ENCODE results near the gene COP1.
"Not testable (repeated sequence)": the region's sequence is repeated elsewhere in the genome, so short reads cannot be mapped to it uniquely, and the experiment has no call there.

The COP1 gene

GRCh38 chr1:176216031-176216430 lies 8.9 kb upstream of the COP1 start:
- H3K4me3 ChIP-seq (ENCODE audit: low read depth, low read length), result no peak overlapping the region
- H3K27me3 ChIP-seq (ENCODE audit: insufficient read depth, low read depth, severe bottlenecking), result no peaks in the 10 kb centered on the region
- no peaks in the 10 kb centered on the region for H3K9me3 ChIP-seq (ENCODE audit: severe bottlenecking)
- no peaks in the 10 kb centered on the region for H3K36me3 ChIP-seq
- no peak overlapping the region for H3K27ac ChIP-seq
- TF ChIP-seq CTCF (IDR thresholded peaks at IDR 0.05; ENCODE audit: low read depth, low read length), result no peak
- DNase-seq, result no peak

GRCh38 chr1:176211396-176212165 lies 4.5 kb upstream of the COP1 start:
- Histone ChIP-seq H3K9me3 (ENCODE audit: severe bottlenecking) (no peaks in the 10 kb centered on the region), H3K4me3 (ENCODE audit: low read depth, low read length) (no peak overlapping the region), H3K27me3 (ENCODE audit: insufficient read depth, low read depth, severe bottlenecking) (no peaks in the 10 kb centered on the region), H3K27ac (no peak overlapping the region), H3K36me3 (peaks cover 5% of the 10 kb centered on the region)
- no peak for DNase-seq
- TF ChIP-seq CTCF (IDR thresholded peaks at IDR 0.05; ENCODE audit: low read depth, low read length), result no peak

GRCh38 chr1:176208034-176208433 lies 948 bp upstream of the COP1 start:
- DNase-seq, result no peak
- peak overlapping the region; percentile 71 for H3K4me3 ChIP-seq (ENCODE audit: low read depth, low read length)
- no peak for TF ChIP-seq CTCF (IDR thresholded peaks at IDR 0.05; ENCODE audit: low read depth, low read length)
- H3K9me3 ChIP-seq (ENCODE audit: severe bottlenecking), result no peaks in the 10 kb centered on the region
- H3K27ac ChIP-seq, result peak overlapping the region; percentile 94
- H3K36me3 ChIP-seq, result peaks cover 5% of the 10 kb centered on the region
- H3K27me3 ChIP-seq (ENCODE audit: insufficient read depth, low read depth, severe bottlenecking), result no peaks in the 10 kb centered on the region

- peaks cover 5% of the 10 kb centered on the region for H3K36me3 ChIP-seq
- no peaks in the 10 kb centered on the region for H3K9me3 ChIP-seq (ENCODE audit: severe bottlenecking)
- no peaks in the 10 kb centered on the region for H3K27me3 ChIP-seq (ENCODE audit: insufficient read depth, low read depth, severe bottlenecking)
- H3K27ac ChIP-seq, result peak overlapping the region; percentile 94
- TF ChIP-seq CTCF (IDR thresholded peaks at IDR 0.05; ENCODE audit: low read depth, low read length), result no peak
- peak; percentile 53 for DNase-seq
- H3K4me3 ChIP-seq (ENCODE audit: low read depth, low read length), result peak overlapping the region; percentile 71
Measured at GRCh38 chr1:176206006-176206960, 803 bp downstream of the COP1 start.

- Histone ChIP-seq H3K4me3 (ENCODE audit: low read depth, low read length) (peak overlapping the region; percentile 71), H3K27ac (no peak overlapping the region), H3K9me3 (ENCODE audit: severe bottlenecking) (no peaks in the 10 kb centered on the region), H3K27me3 (ENCODE audit: insufficient read depth, low read depth, severe bottlenecking) (no peaks in the 10 kb centered on the region), H3K36me3 (peaks cover 5% of the 10 kb centered on the region)
- TF ChIP-seq CTCF (IDR thresholded peaks at IDR 0.05; ENCODE audit: low read depth, low read length), result no peak
- DNase-seq, result no peak
Measured at GRCh38 chr1:176205332-176205914, 1.7 kb downstream of the COP1 start.

- DNase-seq; H3K36me3 ChIP-seq; H3K4me3 ChIP-seq (ENCODE audit: low read depth, low read length); H3K27me3 ChIP-seq (ENCODE audit: insufficient read depth, low read depth, severe bottlenecking); H3K27ac ChIP-seq; H3K9me3 ChIP-seq (ENCODE audit: severe bottlenecking): not testable (repeated sequence)
Measured at GRCh38 chr1:176204655-176205054, 2.4 kb downstream of the COP1 start.
